ENCODE data around the gene ADAMTS7.
"Not testable (repeated sequence)": the region's sequence is repeated elsewhere in the genome, so short reads cannot be mapped to it uniquely, and the experiment has no call there.

DNA sequence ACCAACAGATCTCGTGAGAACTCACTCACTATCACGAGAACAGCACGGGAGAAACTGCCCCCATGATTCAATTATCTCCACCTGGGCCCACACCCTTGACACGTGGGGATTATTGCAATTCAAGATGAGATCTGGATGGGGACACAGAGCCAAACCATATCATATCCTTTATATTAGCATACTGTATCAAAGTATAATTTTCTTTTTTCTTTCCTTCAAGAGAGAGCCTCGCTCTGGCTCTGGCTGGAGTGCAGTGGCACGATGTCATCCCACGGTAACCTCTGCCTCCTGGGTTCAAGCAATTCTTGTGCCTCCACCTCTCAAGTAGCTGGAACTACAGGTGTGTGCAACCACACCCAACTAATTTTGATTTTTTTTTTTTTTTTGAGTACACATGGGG, 63.4 kb downstream of the ADAMTS7 start:
- TF ChIP-seq, protein P1, sequence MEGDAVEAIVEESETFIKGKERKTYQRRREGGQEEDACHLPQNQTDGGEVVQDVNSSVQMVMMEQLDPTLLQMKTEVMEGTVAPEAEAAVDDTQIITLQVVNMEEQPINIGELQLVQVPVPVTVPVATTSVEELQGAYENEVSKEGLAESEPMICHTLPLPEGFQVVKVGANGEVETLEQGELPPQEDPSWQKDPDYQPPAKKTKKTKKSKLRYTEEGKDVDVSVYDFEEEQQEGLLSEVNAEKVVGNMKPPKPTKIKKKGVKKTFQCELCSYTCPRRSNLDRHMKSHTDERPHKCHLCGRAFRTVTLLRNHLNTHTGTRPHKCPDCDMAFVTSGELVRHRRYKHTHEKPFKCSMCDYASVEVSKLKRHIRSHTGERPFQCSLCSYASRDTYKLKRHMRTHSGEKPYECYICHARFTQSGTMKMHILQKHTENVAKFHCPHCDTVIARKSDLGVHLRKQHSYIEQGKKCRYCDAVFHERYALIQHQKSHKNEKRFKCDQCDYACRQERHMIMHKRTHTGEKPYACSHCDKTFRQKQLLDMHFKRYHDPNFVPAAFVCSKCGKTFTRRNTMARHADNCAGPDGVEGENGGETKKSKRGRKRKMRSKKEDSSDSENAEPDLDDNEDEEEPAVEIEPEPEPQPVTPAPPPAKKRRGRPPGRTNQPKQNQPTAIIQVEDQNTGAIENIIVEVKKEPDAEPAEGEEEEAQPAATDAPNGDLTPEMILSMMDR (IDR thresholded peaks at IDR 0.05), result not testable (repeated sequence)
- not testable (repeated sequence) for TF ChIP-seq ZFX (IDR thresholded peaks at IDR 0.05; ENCODE audit: borderline replicate concordance)

Measured in 22Rv1 (cell line).